GM21447 (cell line): ENCODE measurements around the gene FGFRL1.
"Not testable (repeated sequence)": the region's sequence is repeated elsewhere in the genome, so short reads cannot be mapped to it uniquely, and the experiment has no call there.

Experiments
- ATAC-seq: cut with Tn5 transposase; IDR thresholded peaks from one replicate; pipeline ENCODE4 v1.9.1; 2021; ENCODE audit not compliant: unreplicated experiment

The FGFRL1 gene

DNA sequence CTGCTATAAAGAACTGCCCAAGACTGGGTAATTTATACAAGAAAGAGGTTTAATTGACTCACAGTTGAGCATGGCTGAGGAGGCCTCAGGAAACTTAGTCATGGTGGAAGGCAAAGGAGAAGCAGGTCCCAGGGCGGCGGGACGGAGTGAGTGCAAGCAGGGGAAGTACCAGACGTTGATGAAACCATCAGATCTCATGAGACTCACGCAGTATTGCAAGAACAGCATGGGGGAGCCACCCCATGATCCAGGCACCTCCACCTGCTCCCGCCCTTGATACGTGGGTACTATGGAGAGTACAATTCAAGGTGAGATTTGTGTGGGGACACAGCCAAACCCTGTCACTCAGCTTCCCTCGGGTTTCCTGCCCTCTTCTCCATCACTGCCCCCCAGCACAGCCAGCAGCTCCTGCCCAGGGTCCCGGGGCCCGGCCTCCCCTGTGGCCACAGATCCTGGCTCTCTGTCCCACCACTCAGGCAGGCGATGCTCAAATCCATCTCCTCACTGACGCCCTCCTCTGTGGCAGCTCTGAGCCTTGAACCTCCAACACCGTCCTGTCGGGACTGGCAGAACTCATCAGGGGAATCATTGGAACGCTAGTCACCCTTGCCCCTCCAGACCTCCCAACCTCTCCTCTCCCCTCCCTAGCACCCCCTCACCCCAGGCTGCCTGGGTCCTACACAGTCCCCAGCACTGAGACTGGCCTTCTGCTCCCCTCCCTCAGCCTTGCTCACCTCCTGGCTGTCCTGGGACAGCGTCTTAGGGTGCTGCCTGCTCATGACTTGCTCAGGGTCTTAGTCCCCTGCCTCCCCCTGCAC is 37.6 kb downstream of the FGFRL1 start:
- no peak for ATAC-seq

DNA sequence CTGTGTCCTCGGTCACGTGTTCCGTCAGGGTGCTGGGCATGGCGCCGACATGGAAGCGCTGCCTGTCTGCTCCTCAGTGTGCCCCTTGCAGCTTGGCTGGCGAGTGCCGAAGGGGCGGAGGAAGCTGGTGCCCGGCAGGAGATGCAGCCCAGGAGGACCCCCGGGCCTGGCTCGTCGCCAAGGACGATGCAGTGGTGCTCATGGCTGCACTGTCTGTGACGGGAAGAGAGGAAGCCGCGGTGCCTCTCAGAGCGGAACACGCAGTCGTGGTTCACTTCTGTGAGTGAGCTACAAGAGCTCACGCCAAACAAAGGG is 38.1 kb downstream of the FGFRL1 start:
- ATAC-seq = no peak

DNA sequence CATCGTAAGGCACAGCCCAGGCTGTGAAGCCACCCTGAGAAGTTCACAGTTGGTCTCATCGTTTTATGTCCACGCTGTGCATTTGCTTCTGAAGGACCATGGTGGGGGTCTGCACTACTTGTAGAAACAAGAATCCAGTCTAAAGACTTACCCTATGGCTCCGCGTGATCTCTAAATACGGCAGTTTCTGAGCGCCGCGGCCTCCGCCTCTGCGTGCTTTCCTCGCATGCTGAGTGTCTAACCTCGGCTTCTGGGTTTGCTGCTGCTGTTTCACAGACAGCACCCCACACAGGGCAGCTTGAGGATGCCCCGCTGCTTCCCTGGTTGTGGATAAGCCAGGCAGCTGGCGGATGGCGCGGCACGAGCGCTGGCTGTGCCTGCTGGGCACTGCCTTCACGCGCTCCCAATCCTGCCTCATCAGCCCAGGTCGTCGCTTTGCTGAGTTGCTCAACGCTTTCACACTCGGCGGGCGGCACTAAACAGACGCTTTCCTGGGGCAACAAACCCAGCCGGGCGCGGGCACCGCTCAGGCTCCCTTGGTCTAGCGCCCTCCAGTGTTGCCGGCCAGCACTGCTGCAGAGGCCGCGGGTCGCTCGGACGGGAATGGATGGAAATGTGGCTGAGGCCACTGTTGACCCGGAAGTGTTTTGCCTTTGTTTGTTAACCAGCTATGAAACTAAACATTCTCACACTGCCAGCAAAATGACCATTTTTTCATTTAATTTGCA is 39.2 kb downstream of the FGFRL1 start:
- no peak for ATAC-seq

DNA sequence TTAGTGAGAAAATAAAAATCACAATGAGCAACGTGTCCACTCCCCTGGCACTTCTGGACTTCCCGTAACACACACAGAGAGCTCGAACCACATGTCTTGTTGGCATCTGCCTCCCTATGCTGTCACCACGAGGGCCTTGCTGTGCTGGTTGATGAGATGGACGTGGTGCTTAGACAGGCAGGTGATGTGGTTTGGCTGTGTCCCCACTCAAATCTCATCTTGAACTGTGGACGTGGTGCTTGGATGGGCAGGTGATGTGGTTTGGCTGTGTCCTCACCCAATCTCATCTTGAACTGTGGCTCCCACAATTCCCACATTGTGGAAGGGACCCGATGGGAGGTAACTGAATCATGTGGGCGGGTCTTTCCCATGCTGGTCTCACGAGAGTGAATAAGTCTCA is 40.0 kb downstream of the FGFRL1 start:
- ATAC-seq = no peak

DNA sequence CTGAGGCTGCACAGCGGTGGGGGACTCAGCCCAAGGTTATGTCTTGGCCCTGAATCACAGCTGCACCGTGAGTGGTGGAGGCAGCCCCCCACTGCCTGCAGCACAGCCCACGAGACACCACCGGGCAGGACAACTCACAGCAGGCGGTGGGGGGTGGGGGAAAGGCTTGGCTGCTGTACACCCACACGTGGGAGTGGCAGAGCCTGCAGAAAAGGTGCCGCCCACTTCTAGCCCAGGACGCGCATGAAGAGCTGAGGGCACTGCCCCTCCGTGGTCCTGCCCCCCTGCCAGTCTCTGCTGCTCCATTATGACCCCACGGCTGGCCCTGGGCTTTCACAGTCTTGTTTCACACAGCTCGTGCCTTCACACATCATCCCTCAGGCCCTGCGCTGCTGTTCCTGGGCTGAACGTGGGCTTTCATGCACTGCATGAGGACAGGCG is 40.8 kb downstream of the FGFRL1 start:
- ATAC-seq = no peak

DNA sequence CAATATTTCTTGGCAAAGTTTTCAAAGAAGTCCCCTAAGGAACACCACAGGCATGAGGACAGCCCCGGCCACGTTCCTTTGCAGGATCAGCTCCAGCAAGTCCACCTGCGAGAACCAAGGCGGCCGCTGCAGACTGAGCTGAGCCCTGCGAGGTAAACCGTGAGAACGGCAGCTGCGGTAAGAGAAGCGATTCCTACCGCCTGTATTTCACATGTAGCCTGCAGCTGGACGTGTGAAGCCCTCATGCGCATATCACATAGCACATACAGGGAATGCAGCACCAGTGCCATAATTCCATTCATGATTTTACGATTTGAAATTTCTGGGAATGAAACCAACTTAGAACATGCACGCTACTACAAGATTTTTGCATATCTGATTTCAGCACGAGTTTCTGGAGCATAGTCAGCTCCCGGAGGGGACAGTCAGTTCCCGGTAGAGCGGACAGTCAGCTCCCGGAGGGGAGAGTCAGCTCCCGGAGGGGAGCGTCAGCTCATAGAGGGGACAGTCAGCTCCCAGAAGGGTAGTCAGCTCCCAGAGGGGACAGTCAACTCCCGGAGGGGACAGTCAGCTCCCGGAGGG is 41.7 kb downstream of the FGFRL1 start:
- ATAC-seq = no peak

DNA sequence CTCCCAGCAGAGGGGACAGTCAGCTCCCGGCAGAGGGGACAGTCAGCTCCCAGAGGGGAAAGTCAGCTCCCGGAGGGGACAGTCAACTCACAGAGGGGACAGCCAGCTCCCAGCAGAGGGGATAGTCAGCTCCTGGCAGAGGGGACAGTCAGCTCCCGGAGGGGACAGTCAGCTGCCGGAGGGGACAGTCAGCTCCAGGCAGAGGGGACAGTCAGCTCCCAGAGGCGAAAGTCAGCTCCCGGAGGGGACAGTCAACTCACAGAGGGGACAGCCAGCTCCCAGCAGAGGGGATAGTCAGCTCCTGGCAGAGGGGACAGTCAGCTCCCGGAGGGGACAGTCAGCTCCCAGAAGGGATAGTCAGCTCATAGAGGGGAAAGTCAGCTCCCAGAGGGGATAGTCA is 42.5 kb downstream of the FGFRL1 start:
- ATAC-seq = not testable (repeated sequence)

DNA sequence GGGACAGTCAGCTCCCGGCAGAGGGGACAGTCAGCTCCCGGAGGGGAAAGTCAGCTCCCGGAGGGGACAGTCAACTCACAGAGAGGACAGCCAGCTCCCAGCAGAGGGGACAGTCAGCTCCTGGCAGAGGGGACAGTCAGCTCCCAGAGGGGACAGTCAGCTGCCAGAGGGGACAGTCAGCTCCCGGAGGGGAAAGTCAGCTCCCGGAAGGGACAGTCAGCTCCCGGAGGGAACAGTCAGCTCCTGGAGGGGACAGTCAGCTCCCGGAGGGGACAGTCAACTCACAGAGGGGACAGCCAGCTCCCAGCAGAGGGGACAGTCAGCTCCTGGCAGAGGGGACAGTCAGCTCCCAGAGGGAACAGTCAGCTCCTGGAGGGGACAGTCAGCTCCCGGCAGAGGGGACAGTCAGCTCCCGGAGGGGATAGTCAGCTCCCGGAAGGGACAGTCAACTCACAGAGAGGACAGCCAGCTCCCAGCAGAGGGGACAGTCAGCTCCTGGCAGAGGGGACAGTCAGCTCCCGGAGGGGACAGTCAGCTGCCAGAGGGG is 43.3 kb downstream of the FGFRL1 start:
- not testable (repeated sequence) for ATAC-seq

DNA sequence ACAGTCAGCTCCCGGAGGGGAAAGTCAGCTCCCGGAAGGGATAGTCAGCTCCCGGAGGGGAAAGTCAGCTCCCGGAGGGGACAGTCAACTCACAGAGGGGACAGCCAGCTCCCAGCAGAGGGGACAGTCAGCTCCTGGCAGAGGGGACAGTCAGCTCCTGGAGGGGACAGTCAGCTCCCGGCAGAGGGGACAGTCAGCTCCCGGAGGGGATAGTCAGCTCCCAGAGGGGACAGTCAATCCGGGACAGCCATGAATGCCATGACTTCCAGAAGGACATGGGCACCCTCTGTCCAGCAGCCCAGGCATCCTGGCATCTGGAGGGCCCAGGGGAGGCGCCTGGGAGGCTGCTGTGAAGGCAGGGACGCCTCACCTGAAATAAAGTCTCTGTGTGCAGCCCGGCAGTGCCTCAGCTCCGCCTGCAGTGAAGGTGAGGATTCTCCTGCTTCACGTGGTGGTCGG is 43.8 kb downstream of the FGFRL1 start:
- not testable (repeated sequence) for ATAC-seq

DNA sequence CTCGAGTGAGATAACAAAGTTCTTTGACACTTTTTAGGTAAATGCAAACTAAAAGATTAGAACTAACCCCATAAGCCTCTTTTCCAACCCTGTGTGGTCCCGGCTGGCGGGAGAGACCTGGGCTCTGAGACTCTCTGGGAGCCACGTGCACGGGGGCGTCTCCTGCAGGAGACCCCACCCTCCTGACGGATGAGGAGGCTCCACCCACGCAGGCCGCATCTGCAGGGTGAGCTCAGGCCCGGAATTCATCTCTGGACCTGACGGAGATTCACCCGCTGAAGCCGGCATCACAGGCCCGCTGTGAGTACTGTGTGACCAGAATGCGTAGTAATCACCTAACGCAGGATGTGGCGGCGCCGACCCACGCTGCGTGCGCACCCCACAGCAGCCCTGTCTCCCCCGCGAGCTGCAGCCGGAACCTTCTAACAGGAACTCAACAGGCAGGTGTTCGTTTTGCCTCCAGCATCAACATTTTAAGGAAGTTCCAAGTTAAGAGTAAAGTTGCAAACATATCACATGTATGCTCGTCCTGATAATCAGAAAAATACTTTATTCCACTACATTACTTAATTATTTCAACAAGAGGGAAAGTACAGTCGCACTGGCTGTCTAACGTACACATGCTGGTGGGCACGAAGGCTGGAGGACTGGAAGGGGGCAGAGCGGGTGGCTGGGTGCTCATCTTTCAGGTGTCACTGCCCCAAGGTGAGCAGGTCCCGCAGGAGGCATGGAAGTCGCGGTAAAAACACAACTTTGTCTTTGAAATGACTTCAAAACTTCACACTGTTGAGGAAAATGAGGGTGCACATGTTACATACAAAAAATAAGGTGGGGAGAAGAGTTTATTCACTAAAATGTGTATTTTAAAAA is 44.5 kb downstream of the FGFRL1 start:
- ATAC-seq = no peak

DNA sequence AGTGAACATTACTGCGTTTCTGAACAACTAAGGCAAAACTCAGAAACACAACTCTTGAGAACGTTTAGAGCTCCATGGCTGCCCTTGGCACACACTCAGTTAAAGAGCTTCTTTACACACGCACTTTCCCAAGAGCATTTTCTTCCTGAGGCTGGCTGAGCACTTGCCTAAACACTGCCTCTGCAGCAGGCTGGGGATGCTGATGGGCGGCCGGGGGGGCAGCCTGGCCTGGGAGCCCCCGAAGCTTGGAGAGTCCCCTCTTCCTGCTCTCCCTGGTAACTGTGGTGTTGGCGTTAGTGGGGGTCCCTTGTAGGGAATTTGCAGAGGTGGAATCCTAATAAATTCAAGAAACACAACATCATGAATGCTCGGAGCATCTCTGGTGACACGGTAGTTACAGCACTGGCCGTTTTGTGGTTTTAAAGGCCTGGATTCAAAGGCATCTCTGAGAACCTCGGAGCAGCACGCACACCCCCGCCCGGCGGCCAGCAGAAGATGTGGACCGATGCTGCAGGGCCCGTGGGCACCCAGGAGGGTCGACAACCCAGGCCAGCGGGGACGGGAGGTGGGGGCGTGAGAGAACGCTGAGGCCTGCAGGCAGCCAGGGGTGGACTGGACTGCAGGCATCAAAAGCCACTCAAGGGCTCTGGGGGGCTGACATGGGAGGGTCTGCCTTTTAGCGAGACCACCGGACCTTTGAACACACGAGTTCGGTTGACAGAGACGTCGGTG is 45.4 kb downstream of the FGFRL1 start:
- ATAC-seq = no peak

DNA sequence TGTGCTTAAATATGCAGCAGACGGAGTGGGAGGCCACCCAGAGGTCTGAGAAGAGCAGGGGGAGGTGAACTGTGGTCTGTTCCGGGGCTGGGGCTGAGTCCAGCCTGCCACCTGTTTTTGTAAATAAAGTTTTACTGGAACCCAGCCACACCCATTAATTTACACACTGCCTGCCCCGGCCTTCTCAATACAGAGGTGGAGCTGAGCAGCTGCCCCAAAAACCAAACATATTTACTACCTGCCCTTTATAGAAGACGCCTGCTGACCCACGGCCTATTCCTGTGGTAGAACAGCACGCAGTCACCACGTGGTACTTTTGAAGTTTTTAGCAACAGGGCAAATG is 45.9 kb downstream of the FGFRL1 start:
- ATAC-seq = no peak

DNA sequence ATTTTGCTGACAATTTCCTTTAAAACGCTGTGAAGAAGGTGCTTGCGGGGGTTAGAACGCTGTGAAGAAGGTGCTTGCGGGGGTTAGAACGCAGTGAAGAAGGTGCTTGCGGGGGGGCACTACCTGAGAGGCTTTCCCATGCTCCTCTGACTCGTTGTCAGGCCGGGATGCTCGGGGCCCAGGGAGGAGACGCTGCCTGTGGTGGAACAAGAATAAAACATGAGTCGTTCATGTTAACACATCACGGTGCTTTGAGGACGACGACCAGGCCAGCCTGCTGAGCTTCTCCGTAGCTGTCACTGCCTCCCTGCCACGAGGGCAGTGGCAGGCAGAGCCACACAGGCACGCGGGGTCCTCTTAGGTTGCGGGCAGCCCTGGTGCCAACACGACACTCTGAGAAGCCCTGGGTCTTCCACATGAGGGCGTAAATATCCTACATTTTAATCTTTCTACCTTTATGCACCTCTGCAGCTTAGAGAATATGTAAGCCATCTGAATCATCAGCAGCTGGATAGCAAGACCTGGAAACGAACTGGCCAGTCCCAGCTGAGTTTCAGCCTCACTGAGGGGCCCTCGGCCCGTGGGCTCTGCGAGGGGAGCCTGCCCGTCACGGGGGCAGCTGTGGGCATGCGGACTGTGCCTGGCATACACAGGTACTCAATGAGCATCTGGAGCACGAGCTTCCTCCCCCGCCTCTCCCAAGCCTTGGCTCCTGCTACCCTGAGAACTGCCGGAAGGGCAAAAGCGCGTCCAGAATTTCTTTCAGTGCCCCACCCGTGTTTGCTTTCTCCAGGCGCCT is 47.0 kb downstream of the FGFRL1 start:
- ATAC-seq = no peak

DNA sequence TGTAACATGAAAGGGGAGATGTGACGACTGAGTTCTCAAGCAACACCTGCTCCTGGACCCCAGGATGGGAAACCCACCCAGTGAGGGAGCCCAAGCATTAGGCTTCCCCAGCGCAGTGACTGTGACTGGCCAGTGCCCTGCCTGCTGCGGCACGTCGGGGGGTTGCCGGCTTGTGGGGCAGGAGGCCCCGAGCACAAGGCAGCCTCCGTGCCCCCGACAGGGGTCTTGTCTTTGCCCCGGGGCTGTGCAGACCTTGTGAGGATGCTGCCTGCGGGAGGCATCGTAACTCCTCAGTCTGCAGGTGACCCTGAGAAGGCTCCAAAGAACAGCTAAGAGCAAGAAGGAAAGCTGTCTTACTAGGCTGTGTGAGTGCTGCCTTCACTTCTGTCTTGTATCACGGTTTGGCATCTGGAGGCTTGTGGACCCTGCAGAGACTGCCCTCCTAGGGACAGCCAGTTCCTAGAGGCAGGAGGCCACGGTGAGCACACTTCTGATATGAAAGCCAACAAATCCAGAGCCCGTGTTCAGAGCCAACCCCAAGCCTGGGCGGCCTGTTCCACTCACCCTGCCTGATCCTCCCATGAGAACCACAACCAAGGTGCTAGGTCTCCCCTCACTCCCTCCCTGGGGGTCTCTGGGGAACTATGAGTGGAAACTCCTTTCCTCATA is 47.7 kb downstream of the FGFRL1 start:
- ATAC-seq = no peak

DNA sequence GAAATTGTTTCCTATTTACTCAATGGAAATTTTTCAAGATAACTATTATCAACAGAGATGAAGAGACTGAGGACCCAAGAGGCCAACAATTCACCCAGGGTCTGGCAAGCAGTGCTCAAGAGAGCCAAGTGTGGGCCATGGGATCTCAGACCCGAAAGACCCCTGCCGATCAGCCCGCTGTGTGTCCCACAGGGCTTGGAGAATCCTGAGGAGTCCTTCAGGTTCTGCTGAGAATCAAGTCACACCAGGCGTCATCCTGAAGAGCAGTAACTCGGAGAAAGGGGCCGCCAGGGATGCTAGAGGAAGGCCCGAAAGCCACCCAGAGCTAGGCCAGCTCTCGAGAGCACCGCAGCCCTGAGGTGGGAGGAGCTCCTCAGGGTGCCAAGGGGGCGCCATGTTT is 48.7 kb downstream of the FGFRL1 start:
- ATAC-seq = no peak

DNA sequence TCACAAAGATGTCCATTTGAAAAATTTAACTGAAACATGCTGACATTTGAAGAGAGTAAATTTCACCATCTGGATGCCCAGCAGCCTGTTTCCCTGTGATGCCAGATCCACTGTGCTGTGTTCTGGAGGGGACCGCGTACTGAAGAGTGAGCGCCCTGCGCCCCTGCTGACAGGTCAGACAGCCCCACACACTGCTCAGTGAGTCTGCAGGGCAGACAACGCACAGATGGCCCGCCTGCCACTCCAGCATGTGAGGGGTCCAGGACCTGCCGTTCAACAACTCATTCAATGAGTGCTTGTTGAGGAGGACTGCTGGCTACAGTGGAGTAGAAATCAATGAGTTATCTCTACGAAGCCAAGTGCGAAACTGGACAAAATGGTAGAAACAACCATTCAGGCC is 49.2 kb downstream of the FGFRL1 start:
- ATAC-seq = no peak

DNA sequence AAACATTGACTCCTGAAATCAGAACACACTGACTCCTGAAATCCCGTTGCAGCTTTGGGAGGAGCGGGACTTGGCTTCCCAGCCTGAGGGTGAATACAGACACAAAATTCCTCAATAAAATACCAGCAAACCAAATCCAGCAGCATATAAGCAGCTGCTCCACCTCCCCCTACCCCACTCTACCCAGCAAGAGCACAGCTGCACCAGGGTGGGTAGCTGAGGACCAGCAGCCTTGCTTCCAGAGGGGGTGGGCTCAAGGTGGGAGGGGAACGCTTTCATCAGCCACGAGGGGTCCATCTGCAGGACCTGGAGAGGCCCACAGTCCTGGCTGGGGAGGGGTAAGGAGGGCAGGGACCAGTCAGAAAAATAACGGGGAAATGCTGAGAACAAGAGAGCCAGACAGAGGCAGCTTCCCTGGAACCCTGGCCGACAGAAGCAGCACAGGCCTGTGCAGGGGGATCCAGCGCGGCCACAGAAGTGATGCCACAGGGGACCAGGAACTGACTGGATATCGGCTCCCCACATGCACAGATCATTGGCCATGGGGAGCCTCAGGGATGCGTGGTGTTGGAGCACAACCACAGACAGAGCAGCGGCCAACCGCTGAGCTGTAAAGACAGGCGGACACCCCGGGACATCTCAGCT is 49.8 kb downstream of the FGFRL1 start:
- no peak for ATAC-seq

DNA sequence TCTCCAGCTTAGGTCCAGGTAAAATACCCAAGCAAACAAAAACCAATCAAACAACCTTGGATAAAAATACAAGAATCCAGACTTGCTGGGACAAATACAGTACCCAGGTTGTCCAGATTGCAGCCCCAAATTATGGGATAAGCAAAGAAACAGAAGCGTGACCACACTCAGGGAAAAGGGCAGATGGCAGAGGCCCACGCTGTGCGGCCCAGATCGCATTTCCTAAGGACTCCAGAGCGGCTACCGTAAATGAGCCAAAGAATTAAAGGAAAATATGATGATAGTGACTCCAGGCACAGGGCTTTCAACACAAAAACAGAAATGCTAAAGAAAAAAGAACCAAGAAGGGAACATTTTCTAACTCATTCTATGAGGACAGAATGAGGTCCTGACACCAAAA is 50.3 kb downstream of the FGFRL1 start:
- no peak for ATAC-seq
